ENCODE measurements around the gene WTIP. TPM values are rescaled to one million over a fixed set of nuclear protein-coding genes. Genes with fewer than 3 reads are reported as not detected.

The WTIP gene
- total RNA-seq, 1 experiment from 2014 or later: 8.4 TPM

- Histone ChIP-seq H3K79me2 (ENCODE audit: insufficient read depth, low read length) (no peaks in the 10 kb centered on the region), H3K4me3 (replicated peaks in 1 of 2; ENCODE audit: low read depth in 1 of 2, low read length in 2 of 2) (no peak overlapping the region), H3K27ac (ENCODE audit: low read depth, low read length) (no peak overlapping the region), H3K9me2 (ENCODE audit: insufficient read depth) (no peaks in the 10 kb centered on the region), H4K20me1 (ENCODE audit: insufficient read depth) (no peaks in the 10 kb centered on the region), H2AFZ (ENCODE audit: low read depth, low read length, poor library complexity, severe bottlenecking) (no peak overlapping the region), H3K9ac (ENCODE audit: low read length) (no peak overlapping the region), H3K9me3 (ENCODE audit: control insufficient read depth in 1 of 2, insufficient read depth in 1 of 2, low read depth in 1 of 2, low read length in 2 of 2) (no peaks in the 10 kb centered on the region), H3K4me2 (ENCODE audit: low read length) (no peak overlapping the region), H3K27me3 (ENCODE audit: insufficient read depth, low read length) (no peaks in the 10 kb centered on the region), H3K4me1 (ENCODE audit: control insufficient read depth in 1 of 2, insufficient read depth in 2 of 2, low read length in 2 of 2) (peaks cover 0 to 4% of the 10 kb centered on the region in 2 experiments; a peak in 2 of 4 replicates), H3K36me3 (ENCODE audit: control insufficient read depth in 1 of 2, insufficient read depth in 2 of 2, low read length in 2 of 2) (no peaks in the 10 kb centered on the region)
- intact Hi-C loops (cut with micrococcal nuclease): no loop called here
- CTCF ChIA-PET: no interaction called here
- ATAC-seq: no peak
- BruUV-seq (replicated peaks): no TSS peak
- DNase-seq (ENCODE audit: low read depth, low spot score): no peak
- TF ChIP-seq ELF1 (IDR thresholded peaks at IDR 0.05; ENCODE audit: borderline replicate concordance, low read depth): no peak
- no peak for TF ChIP-seq TCF7L2 (IDR thresholded peaks at IDR 0.05; ENCODE audit: borderline replicate concordance, extremely low read depth, insufficient read depth, insufficient read length)
- TF ChIP-seq ZNF274 (IDR thresholded peaks at IDR 0.05; ENCODE audit: low read depth, low read length): no peak
- no peak for TF ChIP-seq YY1 (IDR thresholded peaks at IDR 0.05; ENCODE audit: extremely low read depth, insufficient replicate concordance, low read depth, low read length)
- no peak for TF ChIP-seq FOSL1 (IDR thresholded peaks at IDR 0.05; ENCODE audit: low read depth)
- no peak for TF ChIP-seq REST (IDR thresholded peaks at IDR 0.05; ENCODE audit: low read depth)
- no peak for TF ChIP-seq CTCF (IDR thresholded peaks at IDR 0.05 in 2 of 3, conservative IDR thresholded peaks at IDR 0.05 in 1 of 3; ENCODE audit: borderline replicate concordance in 1 of 3, insufficient read depth in 1 of 3, low read depth in 2 of 3, low read length in 2 of 3)
- RAD21 ChIA-PET (ENCODE audit: low non-redundant PET in 1 of 2, low total read pairs in 2 of 2, uncharacterized antibody in 2 of 2, unreplicated experiment in 2 of 2): no interaction called here
- POLR2A ChIA-PET: no interaction called here
Observed at GRCh38 chr19:34503531-34504272, 22.1 kb downstream of the WTIP start.

Data from HCT116 (cell line).